HG02852 (cell line): ENCODE data around the gene XPO6.

Source experiments
- ATAC-seq: cut with Tn5 transposase; IDR thresholded peaks from one replicate; pipeline ENCODE4 v1.9.1; 2021; ENCODE audit warnings: mild to moderate bottlenecking, moderate library complexity; ENCODE audit not compliant: unreplicated experiment

XPO6 gene

DNA sequence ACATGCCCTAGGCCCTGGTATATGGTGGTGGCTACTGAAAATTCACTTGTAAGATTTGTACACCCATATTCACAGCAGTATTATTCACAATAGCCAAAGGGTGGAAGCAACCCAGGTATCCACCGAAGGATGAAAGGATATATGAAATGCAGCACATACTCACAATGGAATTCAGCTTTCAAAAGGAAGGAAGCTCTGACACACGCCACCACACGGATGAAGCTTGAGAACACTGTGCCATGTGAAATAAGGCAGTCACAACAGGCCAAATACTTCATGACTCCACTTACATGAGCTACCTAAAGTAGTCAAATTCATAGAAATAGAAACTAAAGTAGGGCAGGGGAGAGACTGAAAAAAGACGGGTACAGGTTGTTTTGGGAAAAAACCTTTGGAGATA lies 2.9 kb downstream of the XPO6 start:
- no peak for ATAC-seq

DNA sequence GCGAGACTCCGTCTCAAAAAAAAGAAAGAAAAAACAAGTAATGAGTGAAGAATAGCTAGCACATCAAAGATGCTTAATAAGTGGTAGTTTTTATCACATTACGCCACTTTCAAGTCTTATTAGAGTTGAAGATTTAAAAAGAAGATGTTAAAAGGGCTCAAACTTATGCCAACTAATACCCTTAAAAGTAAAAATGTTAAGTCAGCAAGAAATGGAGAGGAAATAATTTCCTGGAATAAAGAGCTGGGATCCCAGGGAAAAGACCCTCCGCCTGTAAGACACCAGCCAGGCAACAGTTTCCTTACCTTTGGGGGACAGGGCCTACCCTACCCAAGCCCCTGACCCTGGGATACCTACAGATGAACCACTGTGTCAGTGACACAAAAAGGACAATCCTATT lies 3.6 kb downstream of the XPO6 start:
- ATAC-seq: no peak

DNA sequence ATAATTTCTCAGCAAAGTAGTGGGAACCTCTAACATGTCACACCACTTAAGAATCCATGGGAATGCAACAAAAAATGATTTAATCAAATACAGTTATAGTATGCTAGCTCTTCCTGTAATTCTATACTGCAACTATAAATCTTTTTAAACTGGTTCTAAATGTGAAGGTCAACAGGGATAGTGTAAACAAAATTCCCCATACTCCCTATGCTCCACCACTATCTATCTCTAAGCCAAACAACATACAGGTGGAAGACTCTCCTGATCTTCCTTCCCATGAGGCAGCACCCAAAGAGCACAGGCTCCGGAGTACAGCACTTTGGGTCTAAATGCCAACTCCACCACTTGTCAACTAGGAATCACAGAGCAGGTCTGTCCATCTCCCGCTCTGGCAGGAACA lies 4.4 kb downstream of the XPO6 start:
- ATAC-seq: no peak

DNA sequence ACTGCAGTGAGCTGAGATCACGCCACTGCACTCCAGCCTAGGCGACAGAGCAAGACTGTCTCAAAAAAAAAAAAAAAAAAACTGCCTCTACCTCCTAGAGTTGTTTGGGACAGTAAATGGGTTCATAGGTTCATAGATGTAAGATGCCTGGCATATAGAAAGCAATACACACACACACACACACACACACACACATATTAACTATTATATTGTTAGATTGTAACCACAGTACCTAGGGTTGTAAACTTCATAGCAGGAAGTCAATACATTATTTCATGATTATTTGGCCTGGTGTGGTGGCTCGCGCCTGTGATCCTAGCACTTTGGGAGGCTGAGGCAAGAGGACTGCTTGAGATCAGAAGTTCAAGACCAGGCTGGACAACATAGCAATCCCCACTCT lies 5.8 kb downstream of the XPO6 start:
- no peak for ATAC-seq

DNA sequence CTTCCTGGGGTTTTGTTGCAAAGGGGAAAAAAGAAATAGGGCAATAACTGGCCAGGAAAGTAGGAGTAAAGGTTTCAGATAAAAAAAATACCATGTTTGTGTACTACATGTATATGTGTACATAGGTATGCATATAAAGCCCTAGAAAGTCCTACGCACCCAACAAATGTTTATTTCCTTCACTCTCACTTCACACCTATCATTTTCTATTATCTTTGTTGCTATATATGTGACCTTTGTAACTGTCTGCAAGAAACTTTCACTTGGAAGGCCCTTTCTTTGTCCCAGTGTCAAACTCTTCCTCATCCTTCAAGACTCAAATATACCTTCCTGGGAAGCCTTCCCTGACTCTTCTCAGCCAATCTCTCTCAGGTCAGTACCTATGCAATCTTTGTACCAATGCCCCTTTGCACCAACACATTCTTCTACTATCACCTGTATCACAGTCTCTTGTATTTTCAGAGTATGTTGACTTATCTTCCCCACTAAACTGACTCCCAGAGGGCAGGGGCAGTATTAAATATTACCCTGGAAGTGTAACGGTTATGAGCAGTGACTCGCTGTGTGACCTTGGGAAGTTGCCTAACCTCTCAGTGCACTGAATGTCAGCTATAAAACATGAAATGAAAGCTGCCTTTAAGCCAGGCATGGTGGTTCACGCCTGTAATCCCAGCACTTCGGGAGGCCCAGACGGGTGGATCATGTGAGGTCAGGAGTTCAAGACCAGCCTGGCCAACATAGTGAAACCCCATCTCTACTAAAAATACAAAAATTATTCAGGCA lies 6.5 kb downstream of the XPO6 start:
- no peak for ATAC-seq

DNA sequence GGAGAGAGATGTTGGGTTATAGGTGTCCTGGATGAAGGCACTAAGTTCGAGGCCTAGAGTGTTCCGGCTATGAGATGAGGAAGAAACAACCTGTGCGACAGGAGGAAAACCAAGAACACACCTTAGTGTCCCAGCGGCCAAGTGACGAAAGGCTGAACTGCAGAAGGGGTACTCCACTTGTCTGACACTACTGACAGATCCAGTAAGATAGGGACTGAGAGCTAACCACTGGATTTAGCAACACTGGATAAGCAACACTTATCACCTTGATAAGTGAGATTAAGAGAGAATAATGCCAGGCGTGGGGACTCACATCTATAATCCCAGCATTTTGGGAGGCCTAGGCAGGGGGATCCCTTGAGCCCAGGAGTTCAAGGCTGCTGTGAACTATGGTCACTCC lies 7.1 kb downstream of the XPO6 start:
- ATAC-seq: no peak

DNA sequence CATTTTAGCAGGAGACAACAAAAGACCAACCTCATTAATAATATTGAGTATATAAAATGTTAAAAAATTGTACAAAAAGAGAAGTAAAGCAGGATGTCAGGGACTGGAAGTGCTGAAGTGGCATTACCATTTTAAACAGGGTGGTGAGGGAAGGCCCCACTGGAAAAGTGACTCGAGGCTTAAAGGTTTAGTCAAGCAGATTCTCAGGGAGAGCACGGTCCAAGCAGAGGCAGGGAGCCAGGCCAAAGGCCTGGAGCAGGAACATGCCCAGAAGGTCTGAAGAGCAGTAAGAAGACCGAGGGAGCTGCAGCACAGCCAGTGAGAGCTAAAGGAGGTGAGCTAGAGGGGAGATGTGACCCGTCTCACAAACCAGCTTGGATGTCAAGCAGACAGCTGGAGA lies 7.6 kb downstream of the XPO6 start:
- no peak for ATAC-seq

DNA sequence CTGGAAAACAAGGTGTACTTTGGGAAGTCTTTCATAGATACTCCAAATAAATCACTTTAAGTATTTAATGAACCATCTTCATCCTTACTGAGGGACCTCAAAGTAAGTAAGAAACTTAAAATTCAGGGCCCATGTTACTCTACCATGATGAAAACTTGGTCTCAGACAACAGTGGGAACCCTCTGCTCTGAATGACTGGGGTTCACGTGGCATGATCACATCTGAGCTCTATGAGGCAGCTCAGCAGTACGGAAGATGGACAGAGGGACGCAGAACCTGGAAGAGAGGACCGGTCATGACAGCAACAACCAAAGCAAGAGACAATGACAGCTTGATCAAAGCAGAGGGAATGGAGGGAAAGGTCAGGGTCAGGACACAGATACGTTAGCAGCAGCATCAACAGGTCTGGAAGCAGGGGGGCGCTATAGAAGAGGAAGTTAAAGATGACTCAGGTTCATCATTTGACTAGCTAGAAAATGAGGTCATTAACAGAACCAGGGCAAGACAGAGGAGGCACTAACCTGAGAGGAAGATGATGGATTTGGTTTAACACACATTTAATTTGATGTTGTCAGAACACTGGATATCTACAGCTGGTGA lies 9.5 kb downstream of the XPO6 start:
- ATAC-seq: no peak

DNA sequence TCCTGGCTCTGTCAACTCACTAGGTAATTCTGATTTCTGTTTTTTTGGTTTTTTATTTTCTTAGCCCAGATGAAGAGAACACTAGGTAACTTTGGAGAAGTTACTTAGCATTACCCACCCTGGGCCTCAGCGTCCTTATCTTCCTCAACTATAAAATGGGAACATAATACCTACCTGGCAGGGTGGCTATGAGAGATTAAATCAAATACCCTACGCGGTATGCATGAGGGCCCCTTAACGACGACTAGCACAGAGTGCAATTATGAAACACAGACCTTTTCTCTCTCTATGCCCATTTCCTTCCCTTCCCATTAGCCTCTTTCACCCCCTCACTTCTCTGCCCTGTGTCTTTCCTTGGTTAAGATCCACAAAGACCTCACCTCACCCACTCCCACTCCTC lies 11.1 kb downstream of the XPO6 start:
- no peak for ATAC-seq

DNA sequence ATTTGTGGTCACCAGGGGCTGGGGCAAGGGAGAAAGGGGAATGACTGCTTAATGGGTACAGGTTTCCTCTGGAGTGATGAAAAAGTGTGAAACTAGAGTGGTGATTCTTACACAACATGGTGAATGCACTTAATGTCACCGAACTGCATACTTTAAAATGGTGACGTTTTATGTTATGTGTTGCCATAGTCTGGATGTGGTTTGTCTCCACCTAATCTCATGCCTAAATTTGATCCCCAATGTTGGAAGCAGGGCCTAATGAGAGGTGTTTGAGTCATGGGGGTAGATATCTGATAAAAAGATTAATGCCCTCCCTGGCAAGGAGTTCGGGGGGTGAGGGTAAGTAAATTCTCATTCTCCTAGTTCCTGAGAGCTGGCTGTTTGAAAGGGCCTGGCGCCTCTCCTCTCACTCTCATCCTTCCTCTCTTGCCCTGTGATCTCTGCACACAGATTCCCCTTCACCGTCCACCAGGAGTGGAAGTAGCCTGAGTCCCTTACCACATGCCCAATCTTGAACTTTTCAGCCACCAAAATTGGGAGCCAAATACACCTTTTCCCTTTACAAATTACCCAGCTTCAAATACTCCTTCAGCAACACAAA lies 15.3 kb downstream of the XPO6 start:
- no peak for ATAC-seq

DNA sequence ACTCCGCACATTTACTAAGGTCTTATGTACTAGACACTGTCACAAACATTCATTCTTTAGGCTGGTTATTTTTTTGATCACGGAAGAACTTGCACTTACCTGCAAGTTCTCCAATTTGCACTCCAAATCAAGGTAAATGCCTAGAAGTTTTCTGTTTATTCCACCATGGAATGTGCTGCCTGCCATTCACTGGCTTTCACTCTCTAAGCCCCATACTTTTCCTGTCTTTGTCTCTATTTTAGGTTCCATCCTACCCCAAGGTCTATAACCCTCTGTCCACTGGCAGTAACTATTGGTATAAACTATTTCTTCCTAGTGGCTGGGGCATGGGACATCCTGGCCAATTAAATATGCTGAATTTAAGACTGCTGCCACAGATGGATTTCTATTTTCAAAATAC lies 15.9 kb downstream of the XPO6 start:
- no peak for ATAC-seq

DNA sequence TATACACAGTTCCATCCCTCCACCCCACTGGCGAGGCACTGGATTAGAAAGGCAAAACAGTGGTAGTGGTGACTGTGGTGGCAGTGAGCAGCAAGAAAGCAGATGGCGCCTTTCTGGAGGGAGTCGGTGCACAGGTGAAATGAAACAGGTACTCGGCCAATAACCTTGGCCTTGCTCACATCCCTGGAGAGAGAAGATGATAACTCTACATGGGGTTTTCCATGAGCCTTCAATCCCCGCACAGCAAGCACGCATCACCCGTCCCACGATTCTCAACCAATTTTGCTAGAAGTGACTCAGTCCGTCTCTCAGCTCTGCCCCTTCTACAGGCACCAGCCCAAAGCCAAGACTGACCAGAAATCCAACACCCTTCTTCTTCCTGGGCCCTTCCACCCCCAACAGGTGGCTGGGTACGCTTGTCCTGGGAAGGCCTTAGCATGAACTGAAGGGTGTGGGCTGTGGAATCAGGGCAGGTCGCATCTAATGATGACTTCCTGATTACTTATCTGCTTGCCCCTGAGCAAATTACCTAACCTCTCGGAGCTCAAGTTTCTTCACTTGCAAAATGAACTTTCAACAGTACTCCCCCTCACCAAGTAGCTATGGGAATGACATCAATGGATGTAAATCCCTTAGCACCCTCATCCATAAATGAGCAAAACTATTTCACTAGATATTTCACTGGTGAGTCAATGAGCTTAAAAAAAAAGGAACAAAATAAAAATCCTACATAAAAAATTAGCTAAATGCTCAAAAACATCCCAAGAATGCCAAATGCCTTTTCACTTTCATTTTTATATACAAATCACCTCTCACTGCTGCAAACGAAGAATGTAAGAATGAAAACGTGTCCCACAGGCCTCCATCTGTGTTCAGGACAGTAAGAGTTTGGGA lies 18.0 kb downstream of the XPO6 start:
- peak; percentile 23 for ATAC-seq

DNA sequence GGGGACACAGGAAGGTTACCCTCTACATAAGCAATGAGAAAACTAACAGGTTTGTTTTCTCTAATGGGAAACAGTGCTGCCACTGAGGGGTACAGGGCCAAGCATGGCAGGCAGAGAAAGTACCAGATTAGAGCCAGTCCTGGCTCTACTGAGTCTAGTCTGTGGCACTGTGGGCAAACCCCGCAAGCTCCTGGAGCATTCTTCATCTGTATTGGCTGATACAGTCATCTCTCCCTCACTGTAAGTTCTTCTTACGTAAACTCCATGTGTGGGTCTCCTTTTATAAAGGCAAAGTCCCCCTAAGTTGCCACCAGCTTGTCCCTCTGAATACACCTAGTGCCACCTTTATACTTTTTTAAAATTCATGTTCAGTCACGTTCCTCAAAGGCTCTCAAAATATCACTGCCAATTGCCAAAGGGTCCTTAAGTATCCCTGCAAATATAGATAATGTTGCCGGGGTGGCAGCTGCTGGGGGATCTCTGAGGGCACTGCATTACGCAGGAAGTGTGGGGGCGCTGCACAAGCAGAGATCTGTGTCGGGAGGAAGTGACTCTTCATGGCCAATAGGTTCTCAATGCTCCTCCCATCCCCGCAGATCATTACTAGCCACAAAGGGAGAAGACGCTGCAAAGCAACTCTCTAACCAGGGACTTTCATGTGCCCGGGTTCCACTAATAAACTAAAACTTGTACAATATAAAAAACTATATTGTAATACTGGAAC lies 18.8 kb downstream of the XPO6 start:
- peak; percentile 59 for ATAC-seq

DNA sequence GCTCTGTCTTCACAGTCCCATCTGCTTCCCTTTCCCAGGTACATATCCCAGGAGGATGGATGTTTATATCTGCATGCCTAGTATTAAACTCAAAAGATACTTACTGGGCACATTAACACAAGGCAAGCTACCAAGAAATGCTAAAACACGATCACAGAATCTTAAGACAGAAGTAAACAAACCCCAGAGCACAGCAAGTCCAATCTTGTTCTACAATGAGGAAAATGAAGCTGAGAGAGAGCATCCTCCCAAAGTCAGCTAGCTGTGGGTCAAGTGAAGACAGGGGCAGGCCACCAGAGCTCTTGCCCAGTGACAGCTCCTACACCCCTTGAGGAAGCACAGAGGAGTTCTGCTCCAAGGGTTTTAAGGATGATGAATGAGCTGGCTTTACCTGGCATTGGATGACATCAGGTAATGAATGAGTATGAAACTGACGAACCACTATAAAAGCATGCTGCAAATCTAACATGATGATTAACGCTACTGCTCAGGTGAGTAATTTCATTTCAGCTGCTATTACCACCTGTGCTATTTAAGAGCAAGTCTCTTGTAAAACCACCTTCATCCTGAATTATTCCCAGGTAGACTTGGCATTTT lies 20.3 kb downstream of the XPO6 start:
- ATAC-seq: no peak

DNA sequence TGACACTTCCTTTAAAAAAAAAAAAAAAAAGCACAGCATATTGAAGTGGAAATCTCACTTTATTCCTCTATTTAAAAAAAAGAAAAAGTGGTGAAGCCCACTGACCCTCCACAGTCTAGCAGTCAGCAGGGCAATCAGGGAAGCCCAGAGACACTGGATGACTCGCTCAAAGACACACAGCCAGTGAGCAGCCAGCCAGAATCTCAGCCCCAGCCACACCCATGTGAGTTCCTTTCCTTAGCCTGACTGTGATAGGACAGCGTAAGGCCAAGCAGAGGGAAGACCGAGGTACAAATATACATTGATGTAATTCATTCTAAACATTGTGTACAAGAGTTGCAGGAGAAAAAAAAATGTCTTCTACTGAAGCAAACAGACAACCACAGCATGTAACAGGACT lies 22.5 kb downstream of the XPO6 start:
- no peak for ATAC-seq

DNA sequence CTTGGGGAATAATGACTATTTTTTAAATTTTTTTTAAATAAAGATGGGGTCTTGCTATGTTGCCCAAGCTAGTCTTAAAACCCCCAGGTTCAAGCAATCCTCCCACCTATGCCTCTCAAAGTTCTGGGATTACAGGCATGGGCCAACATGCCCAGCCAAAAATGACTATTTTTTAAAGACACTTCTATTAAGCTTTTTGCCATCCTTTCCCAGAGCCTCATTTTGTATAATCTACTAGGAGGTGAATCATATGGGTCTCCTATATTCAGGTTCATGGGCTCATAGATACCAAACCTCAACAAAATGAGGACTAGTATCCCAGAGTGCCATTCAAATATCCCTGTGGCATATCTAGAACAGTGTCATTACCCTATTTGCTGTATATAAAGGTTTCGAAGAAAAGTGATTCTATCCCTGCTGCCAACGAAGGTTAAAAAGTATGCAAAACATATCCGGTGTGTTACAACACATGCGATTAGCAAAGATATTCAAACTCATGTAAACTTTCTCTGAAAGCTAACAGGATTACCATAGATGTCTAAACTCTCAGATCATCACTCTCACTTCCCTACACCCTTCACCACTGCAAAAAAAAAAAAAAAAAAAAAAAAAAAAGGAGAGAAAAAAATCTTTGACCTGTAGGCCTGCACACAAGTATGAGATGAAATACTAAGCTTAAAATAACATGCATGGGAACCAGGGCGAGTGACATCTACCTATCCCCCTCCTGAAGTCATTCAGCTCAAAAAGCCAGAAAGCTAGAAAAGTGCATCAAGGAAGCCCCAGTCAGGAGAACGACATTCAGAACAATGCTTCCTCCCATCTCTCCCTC lies 23.5 kb downstream of the XPO6 start:
- ATAC-seq: peak; percentile 69

DNA sequence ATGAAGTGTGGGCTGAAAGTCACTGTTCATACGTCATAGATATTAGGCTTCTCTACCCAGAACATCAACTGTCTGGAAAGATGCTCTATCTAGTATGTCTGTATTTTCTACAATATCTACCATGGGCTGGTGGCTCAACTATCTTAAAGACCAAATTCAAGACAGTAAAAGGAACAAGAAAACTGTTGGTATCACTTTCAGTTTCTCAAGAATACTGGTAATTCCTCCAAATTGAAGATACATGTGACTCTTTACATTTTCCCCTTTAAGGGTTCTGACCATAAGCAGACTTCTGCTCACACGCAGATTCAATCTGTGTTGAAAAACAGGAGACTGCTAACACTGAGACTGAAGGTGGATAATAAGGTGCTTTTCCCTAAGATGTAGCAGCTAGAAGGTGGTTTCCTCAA lies 24.2 kb downstream of the XPO6 start:
- ATAC-seq: peak; percentile 48

DNA sequence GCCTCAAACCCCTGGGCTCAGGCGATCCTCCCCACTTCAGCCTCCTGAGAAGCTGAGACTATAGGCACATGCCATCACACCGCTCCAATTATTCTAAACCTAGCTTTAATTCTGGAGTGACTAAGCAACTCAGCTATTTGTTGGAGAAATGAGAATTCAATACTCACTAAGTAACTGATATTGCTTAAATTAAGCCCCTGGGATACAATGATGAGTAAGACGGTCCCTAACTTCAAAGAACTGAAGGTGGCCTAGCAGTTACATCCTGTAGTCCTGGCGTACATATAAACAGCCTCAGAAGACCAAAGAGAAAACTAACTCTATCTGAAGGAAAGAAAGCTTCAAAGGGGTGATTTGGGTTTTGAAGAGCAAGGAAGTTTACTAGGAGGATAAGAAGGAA lies 25.0 kb downstream of the XPO6 start:
- no peak for ATAC-seq

DNA sequence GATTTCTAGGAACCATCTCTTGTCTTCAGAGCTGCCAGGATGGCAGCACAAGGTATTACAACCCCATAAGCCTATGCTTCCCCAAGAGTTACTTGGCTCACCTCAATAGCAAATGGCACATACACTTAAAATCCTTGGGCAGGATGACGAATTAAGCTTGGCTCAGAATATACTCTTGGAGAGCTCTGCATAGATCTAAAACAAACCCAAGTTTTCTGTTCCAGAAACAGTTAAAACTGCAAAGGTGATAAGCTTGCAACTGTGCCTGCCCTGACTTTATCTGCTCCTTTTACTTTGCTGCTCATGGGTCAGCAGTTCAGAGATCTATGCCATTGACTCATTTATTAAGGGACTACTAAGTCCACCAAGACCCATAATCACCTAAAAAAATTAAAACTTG lies 26.1 kb downstream of the XPO6 start:
- no peak for ATAC-seq

DNA sequence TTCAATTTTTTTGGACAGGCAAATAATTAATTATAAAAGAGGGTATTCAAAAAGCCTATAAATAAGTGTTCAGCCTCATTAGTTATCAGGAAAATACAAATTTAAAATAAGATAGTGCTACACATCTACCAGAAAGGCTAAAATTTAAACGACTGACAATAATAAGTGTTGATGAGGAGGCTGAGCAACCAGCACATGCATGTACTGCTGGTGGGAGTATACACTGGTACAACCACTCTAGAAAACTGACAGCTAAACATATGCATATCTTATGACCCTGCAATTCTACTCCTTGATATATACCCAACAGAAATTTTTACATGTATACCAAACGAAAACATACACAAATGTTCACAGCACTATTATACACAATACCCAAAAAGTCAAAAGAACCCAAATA lies 27.1 kb downstream of the XPO6 start:
- no peak for ATAC-seq
